Fibroblast of peridontal ligament (primary cell): ENCODE results near the gene KRTAP4-5.
A peak's percentile ranks its signal among the peaks of the same experiment; 100 is the strongest.
"Not testable (repeated sequence)": the region's sequence is repeated elsewhere in the genome, so short reads cannot be mapped to it uniquely, and the experiment has no call there.

Experiments
- DNase-seq: peaks from one replicate; pipeline ENCODE4 v3.0.0-alpha.2; 2010; ENCODE audit errors: extremely low read depth

Gene KRTAP4-5

DNA sequence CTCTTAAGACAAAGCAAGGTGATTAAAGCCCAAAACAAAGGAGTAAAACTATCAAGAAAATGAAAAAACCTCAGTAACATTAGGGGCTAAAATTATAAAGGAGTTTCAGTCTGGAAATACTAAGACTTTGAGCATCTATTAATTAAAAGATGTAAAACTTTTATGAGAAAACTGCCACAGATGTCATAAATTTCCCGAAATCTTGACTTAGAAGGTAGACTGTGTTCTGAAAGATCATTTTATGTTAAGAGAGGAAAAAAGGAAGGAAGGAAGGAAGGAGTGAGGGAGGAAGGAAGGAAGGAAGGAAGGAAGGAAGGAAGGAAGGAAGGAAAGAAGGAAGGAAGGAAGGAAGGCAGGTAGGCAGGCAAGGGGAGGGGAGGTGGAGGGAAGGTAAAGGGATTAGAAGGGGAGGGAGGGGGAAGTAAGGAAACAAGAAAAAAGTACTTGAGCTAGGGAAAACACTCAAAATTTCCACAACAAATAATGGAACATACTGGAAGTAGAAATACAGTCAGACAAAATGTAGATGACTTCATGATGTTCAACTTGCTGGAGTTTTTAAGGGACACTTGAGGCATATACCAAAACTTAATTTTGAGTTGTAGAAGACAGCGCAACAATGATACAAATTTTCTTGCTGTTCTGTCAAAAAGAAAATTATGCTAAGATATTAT is 2.0 kb downstream of the KRTAP4-5 start:
- no peak for DNase-seq

DNA sequence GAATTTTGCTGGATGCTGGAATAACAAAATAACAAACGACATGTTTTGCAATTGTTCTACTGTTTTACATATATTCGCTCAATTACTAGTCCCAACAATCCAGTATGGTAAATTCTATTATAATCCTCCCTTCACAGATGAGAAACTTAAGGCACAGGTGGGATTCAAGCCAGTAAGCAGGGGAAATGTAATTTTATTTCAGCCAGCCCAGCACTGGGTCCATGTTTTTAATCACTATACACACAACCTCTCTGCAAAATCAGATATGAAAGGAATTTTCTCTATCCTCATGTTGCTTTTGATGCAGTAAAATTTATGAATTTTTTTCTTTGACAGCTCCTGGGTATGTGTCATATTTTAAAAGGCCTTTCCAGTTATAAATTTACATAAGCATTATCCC is 4.4 kb downstream of the KRTAP4-5 start:
- DNase-seq = no peak

DNA sequence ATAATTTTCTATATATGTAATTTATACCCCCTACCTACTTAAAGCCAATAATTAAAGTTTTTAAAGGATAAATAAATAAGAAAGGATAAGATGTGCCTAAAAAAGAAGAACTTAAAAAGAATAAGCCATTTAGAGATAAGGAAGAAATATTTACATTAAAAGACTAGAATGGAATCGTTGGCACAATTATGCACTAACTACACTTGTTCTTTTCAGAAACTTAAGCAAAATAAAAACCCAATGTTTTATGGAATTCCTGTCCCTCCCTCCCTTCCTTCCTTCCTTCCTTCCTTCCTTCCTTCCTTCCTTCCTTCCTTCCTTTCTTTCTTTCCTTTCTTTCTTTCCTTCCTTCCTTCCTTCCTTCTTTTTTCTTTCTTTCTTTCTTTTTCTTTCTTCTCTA is 4.8 kb downstream of the KRTAP4-5 start:
- no peak for DNase-seq

DNA sequence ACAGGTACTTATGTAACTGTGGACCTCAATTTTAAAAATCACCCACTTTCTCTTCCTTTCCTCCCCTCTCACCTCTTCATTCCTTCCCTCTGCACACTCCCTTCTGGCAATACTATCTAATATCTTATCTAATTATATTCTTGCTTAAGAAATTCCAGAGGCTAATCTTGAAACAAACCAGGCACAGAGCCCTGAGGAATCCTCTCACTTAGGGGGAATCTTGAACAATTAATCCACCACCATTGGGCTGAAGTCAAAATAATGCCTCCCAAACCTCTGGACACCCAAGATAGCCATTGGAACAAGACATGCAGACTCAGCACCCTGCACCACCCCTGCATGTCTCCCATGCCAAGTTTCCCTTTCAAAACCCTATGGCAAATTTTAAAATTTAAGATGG is 8.3 kb downstream of the KRTAP4-5 start:
- no peak for DNase-seq

DNA sequence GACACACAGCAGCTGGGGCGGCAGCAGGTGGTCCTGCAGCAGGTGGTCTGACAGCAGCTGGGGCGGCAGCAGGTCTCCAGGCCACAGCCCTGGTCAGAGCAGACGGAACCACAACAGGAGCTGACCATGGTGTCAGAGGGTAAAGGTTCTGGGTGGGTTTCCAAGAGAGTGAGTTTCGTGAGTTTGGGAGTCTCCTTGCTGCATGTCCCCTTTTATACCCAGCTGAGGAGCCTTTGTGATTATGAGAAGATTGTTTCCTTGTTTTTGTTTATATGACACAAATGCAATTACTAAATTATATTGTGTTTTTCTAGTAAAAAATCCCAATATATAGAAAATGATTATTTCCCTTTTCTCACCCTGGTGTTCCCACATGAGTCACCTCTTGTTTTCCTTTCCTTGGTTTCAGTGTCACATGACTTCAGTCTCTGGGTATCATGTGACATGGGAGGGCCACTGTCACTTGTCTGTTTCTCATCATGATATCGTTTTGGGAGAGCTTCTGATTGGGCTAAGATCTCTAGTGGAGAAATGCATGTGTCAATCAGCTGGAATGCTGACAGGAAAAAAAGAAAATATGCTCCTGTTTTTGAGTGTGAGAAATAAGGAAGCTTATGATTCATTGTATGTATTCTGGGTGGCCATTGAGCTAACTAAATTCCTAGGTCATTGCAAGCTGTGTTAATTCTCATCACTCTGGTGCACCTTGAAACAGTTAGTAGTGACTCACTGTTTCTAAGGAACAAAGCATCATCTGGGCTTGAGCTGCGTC is 9.1 kb downstream of the KRTAP4-5 start, which contains the start of gene KRTAP4-6:
Gene KRTAP4-6, minus strand, starts transcription at position 185 of the 772 bp plus-strand sequence. Its CDS starts 57 bp downstream, at position 128.
- DNase-seq = peak; percentile 76

DNA sequence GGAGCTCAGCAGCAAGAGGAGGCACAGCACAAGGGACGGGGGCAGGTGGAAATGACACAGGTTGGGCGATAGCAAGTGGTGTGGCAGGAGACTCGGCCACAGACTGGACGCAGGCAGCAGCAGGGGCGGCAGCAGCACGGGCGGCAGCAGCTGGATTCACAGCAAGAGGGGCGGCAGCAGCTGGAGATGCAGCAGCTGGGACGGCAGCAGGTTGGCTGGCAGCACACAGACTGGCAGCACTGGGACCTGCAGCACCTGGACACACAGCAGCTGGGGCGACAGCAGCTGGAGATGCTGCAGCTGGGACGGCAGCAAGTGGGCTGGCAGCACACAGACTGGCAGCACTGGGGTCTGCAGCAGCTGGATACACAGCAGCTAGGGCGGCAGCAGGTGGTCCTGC is 9.8 kb downstream of the KRTAP4-5 start:
- not testable (repeated sequence) for DNase-seq

DNA sequence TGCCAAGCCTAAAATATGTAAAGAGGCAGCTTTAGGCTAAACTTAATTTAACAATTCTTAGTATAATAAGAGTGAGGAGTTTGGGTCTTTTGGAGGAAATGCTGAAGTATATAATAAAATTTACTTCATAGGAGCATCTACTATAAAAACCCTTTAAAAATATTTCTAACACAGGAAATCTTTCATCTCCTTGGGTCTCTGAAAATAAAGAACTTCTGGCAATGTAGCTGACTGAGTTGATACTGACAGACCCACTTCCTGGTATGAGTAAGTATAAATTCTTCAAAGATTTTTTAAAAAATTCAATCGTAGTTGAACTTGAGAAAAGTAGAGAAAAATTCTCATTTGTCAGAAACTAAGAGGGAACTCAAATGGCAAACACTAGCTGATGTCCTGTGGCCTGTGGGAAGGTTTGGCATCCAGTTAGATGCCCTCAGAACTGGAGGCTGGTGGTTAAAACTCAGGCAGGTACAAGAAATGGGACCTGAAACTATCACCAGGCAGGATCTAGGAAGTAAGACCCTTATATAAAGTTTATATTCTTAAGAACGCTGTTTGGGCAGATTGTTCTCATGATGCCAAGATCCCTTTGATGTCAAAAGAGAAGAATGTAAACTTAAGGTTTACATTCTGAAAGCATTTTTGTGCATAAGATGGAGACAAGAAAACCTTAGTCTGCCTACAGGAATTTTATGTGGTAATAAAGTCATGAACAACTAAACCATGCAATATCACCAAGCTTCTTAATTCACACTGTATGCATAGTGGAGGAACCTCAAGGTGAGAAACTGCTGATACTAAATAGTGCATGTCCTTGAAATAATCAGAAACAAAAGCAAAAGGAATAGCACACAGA is 15.5 kb downstream of the KRTAP4-5 start:
- no peak for DNase-seq

DNA sequence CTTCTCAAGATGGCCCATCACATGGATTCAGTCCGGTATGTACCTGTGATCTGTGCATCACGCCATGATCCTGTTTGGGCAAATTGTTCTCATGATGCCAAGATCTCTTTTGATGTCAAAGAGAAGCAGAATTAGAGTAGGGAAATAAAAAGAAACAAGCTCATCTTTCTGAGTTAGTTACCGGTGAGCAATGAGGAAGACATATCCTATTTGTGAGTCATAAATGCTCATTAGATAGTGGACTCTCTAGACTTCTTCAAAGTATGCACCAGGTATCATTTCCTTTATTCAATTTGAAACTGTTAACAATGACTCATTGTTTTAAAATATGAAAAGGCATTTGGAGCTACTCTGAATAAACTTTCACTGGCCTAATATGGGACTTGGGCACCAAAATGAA is 17.6 kb downstream of the KRTAP4-5 start:
- no peak for DNase-seq

DNA sequence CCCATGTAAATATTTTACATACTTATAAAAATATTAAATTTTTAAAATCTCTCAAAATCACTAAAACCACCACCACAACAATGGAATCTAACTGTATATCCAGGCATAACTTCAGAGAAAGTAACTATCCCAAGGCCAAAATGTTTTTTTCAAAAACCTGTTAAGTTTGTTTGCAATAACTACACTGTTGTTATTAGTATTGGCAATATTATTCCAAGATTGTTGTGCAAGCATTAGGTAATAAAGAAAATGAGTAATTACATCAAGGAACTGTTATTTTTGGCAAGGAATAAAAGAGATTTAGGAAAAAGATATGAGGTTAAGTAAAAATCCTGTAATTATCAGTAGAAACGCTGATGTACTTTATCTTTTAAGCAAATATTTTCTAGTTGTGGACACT is 22.3 kb downstream of the KRTAP4-5 start:
- DNase-seq = no peak

DNA sequence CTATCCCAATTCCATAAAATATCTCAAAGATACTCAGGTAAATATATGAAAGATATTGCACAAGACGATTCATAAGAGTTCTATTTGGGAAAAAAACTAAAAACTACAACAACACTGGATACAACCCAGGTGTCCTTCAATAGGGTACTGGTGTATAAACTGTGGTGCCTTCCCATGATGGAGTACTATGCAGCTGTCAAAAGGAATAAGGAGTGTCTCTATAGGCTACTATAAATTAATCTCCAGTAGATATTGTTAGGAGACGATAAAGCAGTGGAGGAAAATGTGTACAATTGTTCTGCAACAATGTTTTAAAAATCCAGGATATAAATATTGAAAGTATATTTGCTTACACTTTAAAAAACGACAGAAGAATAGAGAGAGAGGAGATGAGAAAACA is 23.2 kb downstream of the KRTAP4-5 start:
- DNase-seq = no peak

DNA sequence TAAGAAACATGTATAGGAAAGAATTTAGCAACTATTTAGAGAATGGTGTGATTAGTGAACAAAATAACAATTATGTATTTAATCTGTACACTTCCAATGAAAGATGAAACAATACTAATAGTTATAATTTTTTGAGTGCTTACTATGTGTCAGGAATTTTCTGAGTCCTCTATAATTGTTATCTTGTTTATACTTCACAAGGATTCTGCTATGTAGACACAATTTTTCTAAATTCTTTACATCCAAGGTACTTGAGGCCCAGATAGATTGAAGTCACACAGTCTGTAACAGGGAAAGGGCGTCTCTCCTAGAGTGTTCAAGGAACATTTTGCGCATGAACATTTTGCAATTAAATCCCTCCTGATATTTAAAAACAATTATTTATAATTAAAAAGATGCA is 24.6 kb downstream of the KRTAP4-5 start:
- no peak for DNase-seq

DNA sequence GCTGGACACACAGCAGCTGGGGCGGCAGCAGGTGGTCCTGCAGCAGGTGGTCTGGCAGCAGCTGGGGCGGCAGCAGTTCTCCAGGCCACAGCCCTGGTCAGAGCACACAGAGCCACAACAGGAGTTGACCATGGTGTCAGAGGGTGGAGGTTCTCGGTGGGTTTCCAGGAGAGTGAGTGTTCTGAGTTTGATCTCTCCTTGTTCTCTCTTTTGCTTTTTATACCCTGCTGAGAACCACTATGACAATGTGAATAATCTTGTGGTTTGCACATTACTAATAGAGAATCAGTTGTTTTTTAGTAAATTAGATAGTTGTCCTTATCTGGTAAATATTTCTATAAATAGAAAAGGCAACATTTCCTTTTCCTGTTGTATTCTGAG is 25.6 kb downstream of the KRTAP4-5 start, which contains the start of gene KRTAP4-12:
Gene KRTAP4-12, minus strand, starts transcription at position 192 of the 381 bp plus-strand sequence. Its CDS starts 60 bp downstream, at position 132.
- not testable (repeated sequence) for DNase-seq

DNA sequence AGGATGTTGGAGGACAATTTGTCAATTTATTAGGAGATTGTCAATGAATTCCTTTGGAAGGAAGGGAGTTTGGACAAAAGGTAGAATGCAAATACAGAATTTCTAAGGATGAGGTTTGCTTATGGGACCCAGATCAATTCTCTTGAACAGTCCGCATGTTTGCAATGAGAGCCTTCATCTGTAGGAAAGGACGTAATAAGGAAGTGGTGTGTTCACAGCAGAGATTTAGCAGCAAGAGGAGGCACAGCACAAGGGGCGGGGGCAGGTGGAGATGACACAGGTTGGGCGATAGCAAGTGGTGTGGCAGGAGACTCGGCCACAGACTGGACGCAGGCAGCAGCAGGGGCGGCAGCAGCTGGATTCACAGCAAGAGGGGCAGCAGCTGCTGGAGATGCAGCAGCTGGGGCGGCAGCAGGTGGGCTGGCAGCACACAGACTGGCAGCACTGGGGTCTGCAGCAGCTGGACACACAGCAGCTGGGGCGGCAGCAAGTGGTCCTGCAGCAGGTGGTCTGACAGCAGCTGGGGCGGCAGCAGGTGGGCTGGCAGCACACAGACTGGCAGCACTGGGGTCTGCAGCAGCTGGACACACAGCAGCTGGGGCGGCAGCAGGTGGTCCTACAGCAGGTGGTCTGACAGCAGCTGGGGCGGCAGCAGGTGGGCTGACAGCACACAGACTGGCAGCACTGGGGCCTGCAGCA is 26.2 kb downstream of the KRTAP4-5 start:
- DNase-seq = not testable (repeated sequence)

DNA sequence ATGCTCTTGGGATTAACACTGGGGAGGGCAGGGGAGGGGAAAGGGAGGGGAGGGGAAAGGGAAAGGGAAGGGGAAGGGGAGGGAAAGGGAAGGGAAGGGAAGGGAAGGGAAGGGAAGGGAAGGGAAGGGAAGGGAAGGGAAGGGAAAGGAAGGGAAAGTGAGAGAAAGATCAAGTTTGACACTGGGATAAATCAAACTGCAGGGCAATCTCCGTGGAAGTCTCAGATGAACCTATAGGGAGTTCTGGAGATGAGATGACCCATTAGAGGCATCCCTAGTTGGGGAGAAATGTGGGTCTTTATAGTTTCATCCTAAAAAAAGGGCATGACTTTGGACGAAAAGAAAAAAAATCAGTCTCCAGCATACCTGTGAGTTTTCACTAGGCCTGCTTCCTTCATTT is 27.9 kb downstream of the KRTAP4-5 start:
- DNase-seq = no peak

DNA sequence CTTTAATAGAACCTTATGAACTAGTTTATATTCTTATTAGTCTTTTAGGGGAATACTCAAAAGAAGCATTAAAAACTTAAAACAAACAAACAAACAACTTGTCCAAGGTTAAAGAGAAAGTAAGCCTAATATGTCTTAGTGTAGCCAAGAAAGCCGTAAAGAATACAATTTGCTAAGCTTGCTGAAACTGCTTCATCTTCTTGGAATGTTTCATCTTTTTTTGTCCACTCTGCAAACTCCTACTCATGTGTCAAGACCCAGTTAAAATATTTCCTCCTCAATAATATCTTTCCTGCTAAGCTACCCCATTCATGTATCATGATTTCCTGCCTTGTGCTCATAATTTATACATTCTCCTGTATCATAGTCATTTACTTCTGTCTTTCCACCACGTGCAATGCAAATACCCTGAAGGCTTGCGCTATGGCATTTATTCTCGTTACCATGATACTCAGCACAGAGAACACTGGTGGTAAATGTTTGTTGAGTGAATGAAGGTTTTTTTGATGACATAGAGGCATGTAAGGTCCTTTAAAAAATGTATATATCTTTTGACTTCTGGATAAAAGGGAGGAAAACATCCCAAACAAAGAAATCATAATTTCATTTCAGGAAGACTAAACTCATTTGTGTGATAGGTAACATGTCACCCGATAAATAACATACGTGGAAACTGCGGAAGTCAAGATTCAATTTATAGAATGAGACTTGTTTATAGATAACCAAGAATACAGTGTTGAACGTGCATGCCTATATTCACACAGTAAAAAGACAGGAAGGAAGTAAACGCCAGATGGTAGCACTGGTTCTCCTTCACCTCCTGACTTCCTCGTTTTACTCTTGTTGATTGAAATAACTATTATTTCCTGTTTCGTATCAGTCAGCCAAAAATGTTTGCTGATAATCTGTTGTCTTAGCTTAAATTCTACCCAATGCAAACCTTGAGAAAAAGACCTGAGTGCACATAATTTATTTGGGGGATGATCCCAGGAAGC is 29.6 kb downstream of the KRTAP4-5 start:
- not testable (repeated sequence) for DNase-seq

DNA sequence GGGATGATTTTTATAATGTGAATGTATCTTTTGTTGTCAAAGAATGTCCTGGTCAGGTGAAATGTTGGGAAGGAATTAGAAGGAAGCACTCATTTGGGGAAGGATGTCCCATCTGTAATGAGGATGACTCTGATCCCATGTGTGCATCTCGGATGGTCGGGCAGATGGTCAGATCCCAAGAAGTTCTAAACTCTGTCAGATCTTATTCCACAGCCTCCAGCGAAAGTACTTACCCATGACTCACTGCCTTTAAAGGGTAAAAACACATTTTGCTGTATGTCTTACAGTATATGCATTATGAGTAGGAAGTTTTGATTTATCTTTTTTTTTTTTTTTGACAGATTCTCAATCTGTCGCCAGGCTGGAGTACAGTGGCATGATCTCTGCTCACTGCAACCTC is 30.9 kb downstream of the KRTAP4-5 start:
- DNase-seq = no peak

DNA sequence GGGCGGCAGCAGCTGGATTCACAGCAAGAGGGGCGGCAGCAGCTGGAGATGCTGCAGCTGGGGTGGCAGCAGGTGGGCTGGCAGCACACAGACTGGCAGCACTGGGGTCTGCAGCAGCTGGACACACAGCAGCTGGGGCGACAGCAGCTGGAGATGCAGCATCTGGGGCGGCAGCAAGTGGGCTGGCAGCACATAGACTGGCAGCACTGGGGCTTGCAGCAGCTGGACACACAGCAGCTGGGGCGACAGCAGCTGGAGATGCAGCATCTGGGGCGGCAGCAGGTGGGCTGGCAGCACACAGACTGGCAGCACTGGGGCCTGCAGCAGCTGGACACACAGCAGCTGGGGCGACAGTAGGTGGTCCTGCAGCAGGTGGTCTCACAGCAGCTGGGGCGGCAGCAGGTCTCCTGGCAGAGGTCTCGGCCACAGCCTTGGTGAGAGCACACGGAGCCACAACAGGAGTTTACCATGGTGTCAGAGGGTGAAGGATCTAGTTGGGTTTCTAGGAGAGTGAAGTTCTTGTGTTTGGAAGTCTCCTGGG is 31.7 kb downstream of the KRTAP4-5 start, which contains the start of gene KRTAP4-11:
Gene KRTAP4-11, minus strand, starts transcription at position 528 of the 541 bp plus-strand sequence. Its CDS starts 58 bp downstream, at position 470.
- not testable (repeated sequence) for DNase-seq

DNA sequence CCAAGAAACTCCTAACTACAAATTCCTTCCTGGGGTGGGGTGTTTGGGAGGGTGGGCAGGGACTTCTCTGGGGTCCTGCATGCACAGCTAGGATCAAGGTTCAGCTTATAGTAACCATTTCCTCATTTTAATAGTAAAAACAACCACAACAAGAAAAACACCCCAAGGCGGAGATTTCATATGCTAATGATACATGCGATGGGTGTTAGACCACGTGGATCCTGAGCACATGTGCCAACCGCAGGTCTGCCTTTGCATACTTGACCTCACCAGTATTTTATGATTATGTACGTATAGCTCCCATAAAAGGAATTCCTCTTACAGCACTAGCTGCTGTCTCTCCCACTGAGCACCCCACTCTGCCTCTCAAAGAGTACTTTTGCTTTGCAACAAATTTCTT is 33.3 kb downstream of the KRTAP4-5 start:
- DNase-seq = no peak

DNA sequence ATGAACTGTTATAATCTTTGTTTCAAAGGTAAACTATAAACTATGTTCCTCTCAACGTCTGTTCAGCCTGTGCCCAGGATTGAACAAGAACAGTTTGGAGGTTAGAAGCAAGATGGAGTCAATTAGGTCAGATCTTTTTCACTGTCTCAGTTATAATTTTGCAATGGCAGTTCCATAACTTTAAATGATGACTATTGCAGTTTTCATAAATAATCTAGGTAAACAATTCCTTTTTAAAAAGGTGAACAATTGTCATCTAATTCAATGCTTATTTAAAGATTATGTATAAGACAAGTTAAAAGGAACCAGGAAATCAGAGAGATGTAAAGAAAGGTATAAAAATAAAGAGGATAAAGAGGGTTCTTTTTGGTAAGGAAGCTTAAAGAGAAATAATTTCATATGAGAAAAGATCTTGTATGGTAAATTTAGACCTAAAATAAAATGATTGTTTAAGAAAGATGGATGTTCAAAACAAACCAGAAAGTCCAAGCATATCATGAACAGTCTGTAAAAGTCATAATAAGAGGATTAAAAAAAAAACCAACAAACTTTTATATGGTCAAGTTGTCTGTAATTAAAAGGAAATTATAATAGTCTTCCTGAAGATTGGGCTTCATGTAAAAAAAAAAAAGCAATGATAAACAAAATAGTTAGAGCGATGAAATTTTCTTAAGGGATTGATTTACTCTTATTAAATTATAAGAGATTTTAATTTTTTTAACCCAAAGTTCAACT is 38.3 kb downstream of the KRTAP4-5 start:
- no peak for DNase-seq
